AG04450 (cell line): Measurements from ENCODE around the gene DCLRE1C. TPM values are rescaled to one million over a fixed set of nuclear protein-coding genes. Genes with fewer than 3 reads are reported as not detected.

Source experiments
- CTCF ChIA-PET: fragments of 300-600, 350-600 bp; formaldehyde crosslinking; extraction: SDS; loops from one replicate; lab custom pipeline; 2022; ENCODE audit warnings: antibody characterized with exemption, inconsistent platforms; lab: Charles Lee
- POLR2A ChIA-PET: fragments of 350-600 bp; formaldehyde crosslinking; extraction: SDS; loops from one replicate; lab custom pipeline; 2021; ENCODE audit warnings: antibody characterized with exemption, inconsistent platforms; lab: Yijun Ruan, JAX
- DNase-seq: peaks from one replicate; pipeline ENCODE4 v3.0.0-alpha.2; 2011; ENCODE audit warnings: low read depth, low spot score
- H3K27ac ChIP-seq: one replicate; pipeline ENCODE4 v1.5.1; 2012; ENCODE audit warnings: low read depth, low read length, control low read depth
- H3K27me3 ChIP-seq: one replicate; pipeline ENCODE4 v1.6.0; 2012; ENCODE audit warnings: low read length; ENCODE audit not compliant: control insufficient read depth, insufficient read depth
- H3K4me3 ChIP-seq: 2 replicates; pipeline ENCODE4 v1.5.1; 2011; ENCODE audit warnings: mild to moderate bottlenecking, low read depth, low read length, control low read depth
- H3K9me3 ChIP-seq: 2 replicates; pipeline ENCODE4 v1.5.1; 2012; ENCODE audit warnings: low read length; ENCODE audit not compliant: control insufficient read depth, insufficient read depth
- CTCF ChIP-seq: IDR thresholded peaks from 2 replicates; pipeline ENCODE4 v1.5.1; 2011; ENCODE audit warnings: low read depth, low read length, control low read depth, inconsistent platforms
- polyA plus RNA-seq: library from polyadenylated mRNA; depleted of rRNA; stranded (reverse); fragments of >200 nt; gene quantifications from 2 replicates; pipeline ENCODE4 v1.2.3, GENCODE V29; 2011

DCLRE1C gene
- polyA plus RNA-seq, 1 experiment = 6.4 TPM

DNA sequence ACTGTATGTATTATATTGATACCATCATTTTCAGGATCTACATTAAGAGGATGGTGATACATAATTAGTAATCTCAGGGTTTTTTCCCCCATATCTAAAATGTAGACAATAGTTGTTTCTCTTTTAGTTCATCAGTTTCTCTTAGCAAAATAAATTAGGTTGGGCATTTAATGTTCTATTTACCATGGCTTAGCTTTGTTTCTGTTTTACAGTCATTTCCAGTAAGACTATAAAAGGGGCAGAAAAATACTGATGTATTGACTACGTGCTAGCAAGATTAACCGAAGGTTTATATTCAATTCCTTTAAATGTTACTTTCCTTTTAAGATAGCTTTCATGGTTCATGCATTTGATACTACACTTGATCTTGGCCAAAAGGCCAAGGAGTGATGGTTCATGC lies 49.0 kb downstream of the DCLRE1C start:
- POLR2A ChIA-PET = no interaction called here
- DNase-seq = no peak
- 0 out of 2 replicates have a peak, but pooled peaks have one; percentile 2 for TF ChIP-seq CTCF
- Histone ChIP-seq H3K9me3 (no peaks in the 10 kb centered on the region; the same call in 1 of the 2 replicates), H3K27me3 (no peaks in the 10 kb centered on the region), H3K4me3 (no peak overlapping the region), H3K27ac (no peak overlapping the region)
- CTCF ChIA-PET = interaction anchor here (0.5 to 1.0 kb wide), 5 partner anchors 12 to 581 kb away, joined by 3 to 4 read pairs (median 3); no protein-coding TSS in a partner anchor

GRCh38 chr10:14904316-14904732 lies 49.6 kb downstream of the DCLRE1C start:
- CTCF ChIA-PET = interaction anchor here (0.6 to 1.0 kb wide), 4 partner anchors 12 to 263 kb away, joined by 3 to 4 read pairs (median 3); no protein-coding TSS in a partner anchor
- peak; percentile 64 for TF ChIP-seq CTCF
- H3K27ac ChIP-seq = no peak overlapping the region
- H3K9me3 ChIP-seq = no peaks in the 10 kb centered on the region; the same call in 1 of the 2 replicates
- no peak for DNase-seq
- no peaks in the 10 kb centered on the region for H3K27me3 ChIP-seq
- POLR2A ChIA-PET = no interaction called here
- no peak overlapping the region for H3K4me3 ChIP-seq

GRCh38 chr10:14891151-14891550 lies 62.7 kb downstream of the DCLRE1C start:
- no peak for DNase-seq
- TF ChIP-seq CTCF = no peak
- Histone ChIP-seq H3K27ac (no peak overlapping the region), H3K27me3 (no peaks in the 10 kb centered on the region), H3K4me3 (no peak overlapping the region), H3K9me3 (no peaks in the 10 kb centered on the region)
- POLR2A ChIA-PET = no interaction called here
- CTCF ChIA-PET = no interaction called here

DNA sequence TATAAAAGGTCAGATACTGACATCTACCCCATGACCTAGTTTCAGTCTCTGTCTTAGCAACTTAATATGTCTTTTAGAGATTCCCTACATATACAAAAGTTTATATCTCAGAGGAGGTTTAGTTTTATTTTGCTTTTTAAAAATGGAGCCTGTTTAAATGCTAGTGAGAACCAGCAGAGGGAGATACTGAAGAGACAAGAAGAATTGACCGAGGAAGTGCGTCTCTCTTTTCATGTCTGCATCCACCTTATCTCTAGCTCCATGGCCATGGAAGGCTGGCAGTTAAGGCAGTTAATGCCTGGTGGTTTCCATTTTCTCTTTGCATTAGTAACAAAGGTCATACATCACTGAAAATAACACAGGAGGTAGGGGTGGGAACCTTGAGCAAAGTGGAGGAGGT lies 64.6 kb downstream of the DCLRE1C start:
- CTCF ChIA-PET = interaction anchor here (0.7 to 1.8 kb wide), 4 partner anchors 12 to 16 kb away, joined by 3 to 5 read pairs (median 4); no protein-coding TSS in a partner anchor
- H3K27ac ChIP-seq = no peak overlapping the region
- H3K9me3 ChIP-seq = no peaks in the 10 kb centered on the region
- H3K4me3 ChIP-seq = no peak overlapping the region
- TF ChIP-seq CTCF = peak; percentile 50
- POLR2A ChIA-PET = no interaction called here
- H3K27me3 ChIP-seq = no peaks in the 10 kb centered on the region
- DNase-seq = no peak

DNA sequence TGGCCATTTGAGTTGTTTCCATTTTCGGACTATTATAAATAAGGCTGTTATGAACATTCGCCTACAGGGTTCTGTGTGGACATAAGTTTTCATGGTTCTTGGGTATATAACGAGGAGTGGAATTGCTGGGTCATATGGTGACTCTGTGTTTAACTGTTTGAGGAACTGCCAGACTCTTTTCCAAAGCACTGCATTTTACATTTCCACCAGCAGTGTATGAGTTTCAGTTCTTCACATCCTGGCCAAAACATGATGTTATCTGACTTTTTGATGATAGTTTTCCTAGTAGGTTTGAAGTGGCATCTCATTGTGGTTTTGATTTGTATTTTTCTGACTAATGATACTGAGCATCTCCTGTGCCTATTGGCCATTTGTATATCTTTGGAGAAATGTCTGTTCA lies 69.8 kb downstream of the DCLRE1C start:
- Histone ChIP-seq H3K27ac (no peak overlapping the region), H3K4me3 (no peak overlapping the region), H3K9me3 (no peaks in the 10 kb centered on the region), H3K27me3 (no peaks in the 10 kb centered on the region)
- TF ChIP-seq CTCF = no peak
- no peak for DNase-seq
- CTCF ChIA-PET = no interaction called here
- POLR2A ChIA-PET = no interaction called here
